Cardiac muscle cell (in vitro differentiated cells and primary cell): ENCODE measurements around the gene HEPACAM2. TPM values are rescaled to one million over a fixed set of nuclear protein-coding genes. Genes with fewer than 3 reads are reported as not detected.

ENCODE experiments used
- DNase-seq, 2 donors: peaks; one replicate each; pipeline versions ENCODE4 v3.0.0 to v3.0.0-alpha.2; 2010 to 2017; ENCODE audit warnings: low read depth in 1 of 2, low spot score in 1 of 2
- H3K27ac ChIP-seq: fragments of 200-600 bp; sonication (generic); 2 replicates; pipeline ENCODE4 v1.5.1; 2016
- H3K27me3 ChIP-seq: fragments of 200-600 bp; sonication (generic); 2 replicates; pipeline ENCODE4 v1.6.0; 2016; ENCODE audit warnings: control low read depth
- H3K36me3 ChIP-seq: fragments of 200-600 bp; sonication (generic); 2 replicates; pipeline ENCODE4 v1.5.1; 2016; ENCODE audit warnings: control low read depth
- H3K4me1 ChIP-seq: fragments of 200-600 bp; sonication (generic); 2 replicates; pipeline ENCODE4 v1.8.1; 2017; ENCODE audit warnings: low read depth, mild to moderate bottlenecking, mixed run types
- H3K4me3 ChIP-seq: fragments of 200-600 bp; sonication (generic); 2 replicates; pipeline ENCODE4 v1.5.1; 2016; ENCODE audit warnings: mild to moderate bottlenecking
- H3K9me3 ChIP-seq: fragments of 200-600 bp; sonication (generic); 2 replicates; pipeline ENCODE4 v1.5.1; 2017; ENCODE audit warnings: low read depth, mild to moderate bottlenecking, control low read depth
- polyA plus RNA-seq: library from polyadenylated mRNA; unstranded; fragments of >200 nt; fragmentation: Nextera tagmentation; extraction: Ambion mirVana; gene quantifications from 2 replicates; pipeline ENCODE4 v1.2.1, GENCODE V29; 2016
- total RNA-seq: library from RNA; depleted of rRNA; stranded (reverse); fragments of >200 nt; gene quantifications from 2 replicates; pipeline ENCODE4 v1.2.3, GENCODE V29; 2016
- TF ChIP-seq, protein P1 (sequence below): IDR thresholded peaks from 2 replicates; pipeline ENCODE4 v1.5.1; 2012; ENCODE audit warnings: low read depth, mild to moderate bottlenecking, low read length

The HEPACAM2 gene
- total and polyA plus RNA-seq, 2 experiments from 2014 or later, result not detected

DNA sequence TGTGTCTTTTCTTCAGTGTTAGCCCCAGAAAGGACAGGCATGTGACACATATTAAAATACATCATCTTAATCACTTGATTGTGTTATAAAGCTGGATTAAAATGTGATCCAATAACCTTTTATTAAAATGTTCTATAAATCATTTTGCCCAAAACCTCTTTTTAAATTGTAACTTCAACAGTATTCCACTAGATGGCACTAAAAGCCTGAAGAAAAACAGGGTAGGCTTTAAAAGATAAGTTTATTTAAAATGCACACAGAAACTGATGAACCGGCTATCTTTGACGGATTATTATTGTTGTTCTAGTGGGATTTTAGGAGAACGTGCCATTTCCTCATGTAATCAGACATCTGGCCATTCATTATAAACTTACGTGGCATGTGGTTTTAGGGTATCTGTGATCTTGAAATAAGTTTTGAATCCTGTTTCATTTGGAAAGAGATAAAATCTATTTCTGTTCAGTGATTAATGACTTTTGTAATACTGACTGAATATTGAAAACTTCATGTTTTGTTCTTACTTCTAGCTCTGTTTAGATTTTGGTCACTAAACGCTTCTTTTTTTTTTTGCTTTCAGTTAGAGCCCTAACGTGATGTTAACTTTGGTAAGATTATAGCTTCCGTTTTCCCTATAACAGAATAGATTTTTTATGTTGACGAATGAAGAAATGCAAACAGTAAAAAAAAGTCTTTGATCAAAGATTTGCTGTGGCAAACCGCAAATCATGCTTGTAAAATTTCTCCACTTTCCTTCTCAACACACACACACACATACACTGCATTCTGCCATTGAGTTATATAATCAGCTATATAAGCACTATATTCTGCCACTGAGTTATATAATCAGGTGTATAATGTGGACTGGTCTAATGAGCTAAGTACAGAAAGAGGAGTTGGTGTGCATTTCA lies 19.5 kb upstream of the HEPACAM2 start:
- H3K4me1 ChIP-seq, result no peaks in the 10 kb centered on the region
- H3K36me3 ChIP-seq, result no peaks in the 10 kb centered on the region
- no peaks in the 10 kb centered on the region for H3K27me3 ChIP-seq
- DNase-seq, result peak; percentile 23 to 59
- no peaks in the 10 kb centered on the region for H3K9me3 ChIP-seq
- TF ChIP-seq, protein P1, sequence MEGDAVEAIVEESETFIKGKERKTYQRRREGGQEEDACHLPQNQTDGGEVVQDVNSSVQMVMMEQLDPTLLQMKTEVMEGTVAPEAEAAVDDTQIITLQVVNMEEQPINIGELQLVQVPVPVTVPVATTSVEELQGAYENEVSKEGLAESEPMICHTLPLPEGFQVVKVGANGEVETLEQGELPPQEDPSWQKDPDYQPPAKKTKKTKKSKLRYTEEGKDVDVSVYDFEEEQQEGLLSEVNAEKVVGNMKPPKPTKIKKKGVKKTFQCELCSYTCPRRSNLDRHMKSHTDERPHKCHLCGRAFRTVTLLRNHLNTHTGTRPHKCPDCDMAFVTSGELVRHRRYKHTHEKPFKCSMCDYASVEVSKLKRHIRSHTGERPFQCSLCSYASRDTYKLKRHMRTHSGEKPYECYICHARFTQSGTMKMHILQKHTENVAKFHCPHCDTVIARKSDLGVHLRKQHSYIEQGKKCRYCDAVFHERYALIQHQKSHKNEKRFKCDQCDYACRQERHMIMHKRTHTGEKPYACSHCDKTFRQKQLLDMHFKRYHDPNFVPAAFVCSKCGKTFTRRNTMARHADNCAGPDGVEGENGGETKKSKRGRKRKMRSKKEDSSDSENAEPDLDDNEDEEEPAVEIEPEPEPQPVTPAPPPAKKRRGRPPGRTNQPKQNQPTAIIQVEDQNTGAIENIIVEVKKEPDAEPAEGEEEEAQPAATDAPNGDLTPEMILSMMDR, result peak; percentile 40
- no peak overlapping the region for H3K4me3 ChIP-seq
- no peak overlapping the region for H3K27ac ChIP-seq

DNA sequence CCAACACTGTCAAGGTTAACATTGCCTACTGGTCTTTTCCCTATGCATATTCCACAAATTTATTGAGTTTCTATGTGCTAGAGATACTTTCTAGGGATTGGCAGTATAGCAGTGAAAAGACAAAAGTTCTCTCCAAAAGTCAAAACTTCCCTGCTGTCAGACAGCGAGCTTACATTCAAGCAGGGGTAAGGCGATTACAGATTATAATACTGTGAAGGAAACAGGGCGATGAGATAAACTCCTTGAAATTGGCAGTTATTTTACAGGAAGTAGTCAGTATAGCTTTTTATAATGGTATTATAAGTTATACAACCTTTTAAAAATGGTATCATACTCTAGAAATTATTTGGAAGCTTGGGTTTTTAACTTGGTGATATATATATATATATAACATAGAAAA lies 15.8 kb upstream of the HEPACAM2 start:
- TF ChIP-seq, protein P1, result no peak
- no peaks in the 10 kb centered on the region for H3K36me3 ChIP-seq
- DNase-seq, result no peak
- no peaks in the 10 kb centered on the region for H3K27me3 ChIP-seq
- H3K27ac ChIP-seq, result no peak overlapping the region
- H3K9me3 ChIP-seq, result no peaks in the 10 kb centered on the region
- no peaks in the 10 kb centered on the region for H3K4me1 ChIP-seq
- no peak overlapping the region for H3K4me3 ChIP-seq

DNA sequence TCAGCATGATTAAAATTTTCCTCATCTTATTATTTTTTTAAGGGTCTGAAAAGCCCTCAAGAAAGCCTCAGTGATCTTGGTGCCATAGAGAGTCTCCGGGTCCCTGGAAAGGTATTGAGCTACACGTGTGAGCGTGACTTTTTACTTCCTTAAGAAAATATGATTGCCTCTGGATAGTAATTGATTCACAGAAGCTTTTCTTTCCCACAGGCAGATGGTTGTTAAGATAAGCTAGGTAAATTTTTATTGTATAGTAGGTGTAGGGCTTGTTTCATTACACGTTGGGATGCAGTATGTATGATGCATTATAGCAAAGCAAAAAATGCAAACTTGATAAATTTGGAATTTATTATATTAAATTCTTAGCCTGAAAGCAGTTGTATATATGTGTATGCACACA lies 13.6 kb upstream of the HEPACAM2 start:
- H3K36me3 ChIP-seq, result no peaks in the 10 kb centered on the region
- H3K4me3 ChIP-seq, result no peak overlapping the region
- DNase-seq, result no peak
- H3K27ac ChIP-seq, result no peak overlapping the region
- no peaks in the 10 kb centered on the region for H3K9me3 ChIP-seq
- H3K4me1 ChIP-seq, result no peaks in the 10 kb centered on the region
- TF ChIP-seq, protein P1, result no peak
- no peaks in the 10 kb centered on the region for H3K27me3 ChIP-seq

DNA sequence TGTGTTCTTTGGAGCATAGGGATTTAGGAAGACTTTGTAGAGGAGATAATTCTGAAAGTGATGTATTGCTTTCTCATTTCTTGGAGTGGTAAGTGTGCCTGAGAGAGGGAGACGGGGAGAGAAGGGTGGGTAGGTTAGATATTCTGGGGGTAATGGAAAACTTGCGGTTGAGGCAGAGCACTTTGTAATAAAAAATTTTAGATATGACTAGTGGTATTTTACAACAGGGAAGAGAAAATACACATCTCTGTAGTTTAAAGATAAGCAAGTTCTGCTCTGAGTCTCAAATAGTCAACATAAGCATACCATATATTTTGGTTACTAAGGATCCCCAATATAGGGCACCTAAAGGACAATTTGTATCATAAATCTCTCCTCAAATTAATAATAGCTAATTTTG lies 12.5 kb upstream of the HEPACAM2 start:
- Histone ChIP-seq H3K27ac (no peak overlapping the region), H3K36me3 (no peaks in the 10 kb centered on the region), H3K4me3 (no peak overlapping the region), H3K27me3 (no peaks in the 10 kb centered on the region), H3K4me1 (no peaks in the 10 kb centered on the region), H3K9me3 (no peaks in the 10 kb centered on the region)
- TF ChIP-seq, protein P1, result no peak
- DNase-seq, result no peak

DNA sequence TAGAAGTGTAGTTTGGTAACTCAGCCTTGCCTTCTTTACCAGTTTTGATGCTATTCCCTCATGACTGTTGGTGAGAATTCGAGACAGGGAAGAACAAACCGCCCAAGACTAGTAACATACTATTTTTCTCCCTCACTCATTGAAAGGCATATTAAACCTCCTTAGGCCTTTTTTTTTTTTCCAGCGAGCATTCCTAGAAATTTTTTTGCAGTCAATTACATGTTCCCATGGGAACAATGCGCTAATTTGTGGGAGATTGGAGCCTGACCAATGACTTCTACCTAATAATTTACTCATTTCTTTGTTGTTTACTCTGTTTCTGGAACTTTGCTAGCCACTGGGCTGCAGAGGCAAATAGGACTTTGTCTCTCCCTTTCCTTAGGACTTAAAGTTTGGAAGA lies 11.9 kb upstream of the HEPACAM2 start:
- H3K36me3 ChIP-seq, result no peaks in the 10 kb centered on the region
- H3K4me3 ChIP-seq, result no peak overlapping the region
- DNase-seq, result no peak
- H3K4me1 ChIP-seq, result peaks cover 2% of the 10 kb centered on the region
- H3K27me3 ChIP-seq, result no peaks in the 10 kb centered on the region
- no peak overlapping the region for H3K27ac ChIP-seq
- TF ChIP-seq, protein P1, result no peak
- no peaks in the 10 kb centered on the region for H3K9me3 ChIP-seq
